ENCODE data around the gene TP53INP2. TPM values are rescaled to one million over a fixed set of nuclear protein-coding genes. Genes with fewer than 3 reads are reported as not detected.

Gene TP53INP2
- total and polyA plus RNA-seq, 2 of the 13 experiments (the other 11 are each of a cell fraction or from before 2014, with no cell fraction given): 5.2 to 18.8 TPM

GRCh38 chr20:34704177-34705007, at the start of gene TP53INP2 (continued):
- TF ChIP-seq IKZF4 (CRISPR knock-in tag; IDR thresholded peaks at IDR 0.05; ENCODE audit: borderline replicate concordance, low read depth, not compliant biosample characterization) (peak; percentile 19), ZNF383 (CRISPR knock-in tag; IDR thresholded peaks at IDR 0.05; ENCODE audit: borderline replicate concordance) (no peak), KAT7 (CRISPR knock-in tag; IDR thresholded peaks at IDR 0.05; ENCODE audit: borderline replicate concordance) (peak; percentile 87), YEATS2 (CRISPR knock-in tag; IDR thresholded peaks at IDR 0.05; ENCODE audit: borderline replicate concordance) (peak; percentile 64; the same call in 1 of the 2 replicates), ESRRA (CRISPR knock-in tag; IDR thresholded peaks at IDR 0.05; ENCODE audit: low read depth) (peak; percentile 99), REPIN1 (CRISPR knock-in tag; IDR thresholded peaks at IDR 0.05; ENCODE audit: borderline replicate concordance, low read depth) (0 out of 2 replicates have a peak, but pooled peaks have one; percentile 15), ZFP1 (CRISPR knock-in tag; IDR thresholded peaks at IDR 0.05) (no peak; the same call in 1 of the 2 replicates), NR2F1 (CRISPR knock-in tag; IDR thresholded peaks at IDR 0.05) (peak in 1 of 2 experiments; percentile 57; a peak in 2 of 4 replicates), ZNF777 (CRISPR knock-in tag; IDR thresholded peaks at IDR 0.05) (peak; percentile 64; the same call in 1 of the 2 replicates), HNF1B (CRISPR knock-in tag; IDR thresholded peaks at IDR 0.05) (peak; percentile 92), ZKSCAN1 (IDR thresholded peaks at IDR 0.05; ENCODE audit: low read length) (no peak), TBX2 (CRISPR knock-in tag; IDR thresholded peaks at IDR 0.05; ENCODE audit: borderline replicate concordance) (no peak)
- TF ChIP-seq, protein P1, sequence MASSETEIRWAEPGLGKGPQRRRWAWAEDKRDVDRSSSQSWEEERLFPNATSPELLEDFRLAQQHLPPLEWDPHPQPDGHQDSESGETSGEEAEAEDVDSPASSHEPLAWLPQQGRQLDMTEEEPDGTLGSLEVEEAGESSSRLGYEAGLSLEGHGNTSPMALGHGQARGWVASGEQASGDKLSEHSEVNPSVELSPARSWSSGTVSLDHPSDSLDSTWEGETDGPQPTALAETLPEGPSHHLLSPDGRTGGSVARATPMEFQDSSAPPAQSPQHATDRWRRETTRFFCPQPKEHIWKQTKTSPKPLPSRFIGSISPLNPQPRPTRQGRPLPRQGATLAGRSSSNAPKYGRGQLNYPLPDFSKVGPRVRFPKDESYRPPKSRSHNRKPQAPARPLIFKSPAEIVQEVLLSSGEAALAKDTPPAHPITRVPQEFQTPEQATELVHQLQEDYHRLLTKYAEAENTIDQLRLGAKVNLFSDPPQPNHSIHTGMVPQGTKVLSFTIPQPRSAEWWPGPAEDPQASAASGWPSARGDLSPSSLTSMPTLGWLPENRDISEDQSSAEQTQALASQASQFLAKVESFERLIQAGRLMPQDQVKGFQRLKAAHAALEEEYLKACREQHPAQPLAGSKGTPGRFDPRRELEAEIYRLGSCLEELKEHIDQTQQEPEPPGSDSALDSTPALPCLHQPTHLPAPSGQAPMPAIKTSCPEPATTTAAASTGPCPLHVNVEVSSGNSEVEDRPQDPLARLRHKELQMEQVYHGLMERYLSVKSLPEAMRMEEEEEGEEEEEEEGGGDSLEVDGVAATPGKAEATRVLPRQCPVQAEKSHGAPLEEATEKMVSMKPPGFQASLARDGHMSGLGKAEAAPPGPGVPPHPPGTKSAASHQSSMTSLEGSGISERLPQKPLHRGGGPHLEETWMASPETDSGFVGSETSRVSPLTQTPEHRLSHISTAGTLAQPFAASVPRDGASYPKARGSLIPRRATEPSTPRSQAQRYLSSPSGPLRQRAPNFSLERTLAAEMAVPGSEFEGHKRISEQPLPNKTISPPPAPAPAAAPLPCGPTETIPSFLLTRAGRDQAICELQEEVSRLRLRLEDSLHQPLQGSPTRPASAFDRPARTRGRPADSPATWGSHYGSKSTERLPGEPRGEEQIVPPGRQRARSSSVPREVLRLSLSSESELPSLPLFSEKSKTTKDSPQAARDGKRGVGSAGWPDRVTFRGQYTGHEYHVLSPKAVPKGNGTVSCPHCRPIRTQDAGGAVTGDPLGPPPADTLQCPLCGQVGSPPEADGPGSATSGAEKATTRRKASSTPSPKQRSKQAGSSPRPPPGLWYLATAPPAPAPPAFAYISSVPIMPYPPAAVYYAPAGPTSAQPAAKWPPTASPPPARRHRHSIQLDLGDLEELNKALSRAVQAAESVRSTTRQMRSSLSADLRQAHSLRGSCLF (CRISPR knock-in tag; IDR thresholded peaks at IDR 0.05; ENCODE audit: borderline replicate concordance): no peak
- TF ChIP-seq, protein P2, sequence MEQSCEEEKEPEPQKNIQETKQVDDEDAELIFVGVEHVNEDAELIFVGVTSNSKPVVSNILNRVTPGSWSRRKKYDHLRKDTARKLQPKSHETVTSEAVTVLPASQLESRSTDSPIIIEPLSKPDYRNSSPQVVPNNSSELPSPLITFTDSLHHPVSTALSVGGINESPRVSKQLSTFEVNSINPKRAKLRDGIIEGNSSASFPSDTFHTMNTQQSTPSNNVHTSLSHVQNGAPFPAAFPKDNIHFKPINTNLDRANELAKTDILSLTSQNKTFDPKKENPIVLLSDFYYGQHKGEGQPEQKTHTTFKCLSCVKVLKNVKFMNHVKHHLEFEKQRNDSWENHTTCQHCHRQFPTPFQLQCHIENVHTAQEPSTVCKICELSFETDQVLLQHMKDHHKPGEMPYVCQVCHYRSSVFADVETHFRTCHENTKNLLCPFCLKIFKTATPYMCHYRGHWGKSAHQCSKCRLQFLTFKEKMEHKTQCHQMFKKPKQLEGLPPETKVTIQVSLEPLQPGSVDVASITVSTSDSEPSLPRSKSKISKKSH (CRISPR knock-in tag; IDR thresholded peaks at IDR 0.05; ENCODE audit: borderline replicate concordance): 0 out of 2 replicates have a peak, but pooled peaks have one; percentile 54
- TF ChIP-seq, protein P3, sequence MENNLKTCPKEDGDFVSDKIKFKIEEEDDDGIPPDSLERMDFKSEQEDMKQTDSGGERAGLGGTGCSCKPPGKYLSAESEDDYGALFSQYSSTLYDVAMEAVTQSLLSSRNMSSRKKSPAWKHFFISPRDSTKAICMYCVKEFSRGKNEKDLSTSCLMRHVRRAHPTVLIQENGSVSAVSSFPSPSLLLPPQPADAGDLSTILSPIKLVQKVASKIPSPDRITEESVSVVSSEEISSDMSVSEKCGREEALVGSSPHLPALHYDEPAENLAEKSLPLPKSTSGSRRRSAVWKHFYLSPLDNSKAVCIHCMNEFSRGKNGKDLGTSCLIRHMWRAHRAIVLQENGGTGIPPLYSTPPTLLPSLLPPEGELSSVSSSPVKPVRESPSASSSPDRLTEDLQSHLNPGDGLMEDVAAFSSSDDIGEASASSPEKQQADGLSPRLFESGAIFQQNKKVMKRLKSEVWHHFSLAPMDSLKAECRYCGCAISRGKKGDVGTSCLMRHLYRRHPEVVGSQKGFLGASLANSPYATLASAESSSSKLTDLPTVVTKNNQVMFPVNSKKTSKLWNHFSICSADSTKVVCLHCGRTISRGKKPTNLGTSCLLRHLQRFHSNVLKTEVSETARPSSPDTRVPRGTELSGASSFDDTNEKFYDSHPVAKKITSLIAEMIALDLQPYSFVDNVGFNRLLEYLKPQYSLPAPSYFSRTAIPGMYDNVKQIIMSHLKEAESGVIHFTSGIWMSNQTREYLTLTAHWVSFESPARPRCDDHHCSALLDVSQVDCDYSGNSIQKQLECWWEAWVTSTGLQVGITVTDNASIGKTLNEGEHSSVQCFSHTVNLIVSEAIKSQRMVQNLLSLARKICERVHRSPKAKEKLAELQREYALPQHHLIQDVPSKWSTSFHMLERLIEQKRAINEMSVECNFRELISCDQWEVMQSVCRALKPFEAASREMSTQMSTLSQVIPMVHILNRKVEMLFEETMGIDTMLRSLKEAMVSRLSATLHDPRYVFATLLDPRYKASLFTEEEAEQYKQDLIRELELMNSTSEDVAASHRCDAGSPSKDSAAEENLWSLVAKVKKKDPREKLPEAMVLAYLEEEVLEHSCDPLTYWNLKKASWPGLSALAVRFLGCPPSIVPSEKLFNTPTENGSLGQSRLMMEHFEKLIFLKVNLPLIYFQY (CRISPR knock-in tag; IDR thresholded peaks at IDR 0.05; ENCODE audit: borderline replicate concordance): peak; percentile 64; the same call in 1 of the 2 replicates
